ENCODE measurements around the gene PCYT2. TPM values are rescaled to one million over a fixed set of nuclear protein-coding genes. Genes with fewer than 3 reads are reported as not detected.

PCYT2 gene
- total and polyA plus RNA-seq, 4 donors, result 31.4 to 67.4 (median 49.6) TPM

DNA sequence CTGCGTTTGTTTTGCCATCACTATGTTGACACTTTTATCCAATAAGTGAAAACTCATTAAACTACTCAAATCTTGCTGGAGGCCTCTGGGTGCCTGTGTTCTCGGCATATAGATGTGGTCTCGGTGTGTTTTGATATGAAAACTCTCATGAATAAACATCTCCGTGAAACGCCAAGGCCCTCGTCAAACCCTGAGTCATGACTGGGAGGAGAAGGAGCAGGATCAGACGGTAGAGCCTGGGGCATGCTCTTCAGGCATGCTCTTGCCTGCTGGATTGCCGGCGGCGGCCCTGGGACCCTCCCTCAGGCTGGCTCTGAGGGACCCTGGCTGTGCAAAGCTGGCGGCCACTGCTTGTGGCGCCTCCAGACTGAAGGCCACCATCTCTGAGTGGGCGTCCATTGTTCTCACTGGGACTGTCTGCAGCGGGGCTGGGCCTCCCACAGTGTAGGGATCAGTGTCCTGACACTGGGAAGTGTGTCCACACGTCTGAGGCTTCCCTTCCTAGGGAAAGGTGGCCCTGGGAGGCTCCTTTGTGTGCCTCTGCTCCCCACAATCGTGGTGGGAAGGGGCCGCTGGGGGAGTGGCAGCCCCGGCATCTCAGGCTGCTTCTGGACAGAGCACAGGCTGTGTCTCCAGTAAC is 10.9 kb downstream of the PCYT2 start:
- WGBS (ENCODE audit: insufficient coverage), result 76% methylated on average over 16 of the region's 18 CpGs
- Histone ChIP-seq H3K27me3 (ENCODE audit: control insufficient read depth, insufficient read depth, low read length) (peaks cover 3% of the 10 kb centered on the region), H3K27ac (ENCODE audit: low read depth, low read length) (no peak overlapping the region), H3K4me3 (ENCODE audit: low read depth, low read length) (no peak overlapping the region), H3K4me1 (ENCODE audit: control insufficient read depth, insufficient read depth, low read length) (peaks cover 21% of the 10 kb centered on the region), H3K9me3 (ENCODE audit: control insufficient read depth, insufficient read depth, low read length) (no peaks in the 10 kb centered on the region), H3K36me3 (ENCODE audit: control insufficient read depth, insufficient read depth, low read length) (peaks cover 87% of the 10 kb centered on the region)
- no peak for DNase-seq (ENCODE audit: low read depth in 4 of 6, low spot score in 6 of 6)

DNA sequence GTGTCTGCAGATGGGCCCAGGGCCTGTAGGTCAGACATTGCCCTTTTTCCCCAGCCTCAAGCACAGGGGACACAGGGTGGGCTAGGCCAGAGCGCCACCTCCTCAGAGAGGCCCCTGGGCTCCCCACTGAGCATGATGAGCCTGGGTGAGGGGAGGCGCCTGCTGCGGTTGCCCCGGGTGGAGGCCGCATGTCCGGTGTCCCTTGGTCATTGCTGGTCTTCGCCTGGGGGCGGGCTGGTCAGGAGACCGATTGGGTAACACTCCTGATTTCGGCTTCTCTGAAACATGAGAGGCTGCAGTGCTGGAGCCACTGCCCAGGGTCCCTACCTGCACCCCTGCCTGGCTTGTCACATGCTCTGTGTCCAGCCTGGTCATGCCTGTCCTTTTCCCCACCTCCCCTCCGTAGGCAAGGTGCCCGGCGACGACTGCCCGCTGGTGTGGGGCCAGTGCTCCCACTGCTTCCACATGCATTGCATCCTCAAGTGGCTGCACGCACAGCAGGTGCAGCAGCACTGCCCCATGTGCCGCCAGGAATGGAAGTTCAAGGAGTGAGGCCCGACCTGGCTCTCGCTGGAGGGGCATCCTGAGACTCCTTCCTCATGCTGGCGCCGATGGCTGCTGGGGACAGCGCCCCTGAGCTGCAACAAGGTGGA is 11.6 kb downstream of the PCYT2 start:
- 90% methylated on average over 22 of the region's 22 CpGs for WGBS (ENCODE audit: insufficient coverage)
- Histone ChIP-seq H3K27ac (ENCODE audit: low read depth, low read length) (no peak overlapping the region), H3K36me3 (ENCODE audit: control insufficient read depth, insufficient read depth, low read length) (peaks cover 87% of the 10 kb centered on the region)

DNA sequence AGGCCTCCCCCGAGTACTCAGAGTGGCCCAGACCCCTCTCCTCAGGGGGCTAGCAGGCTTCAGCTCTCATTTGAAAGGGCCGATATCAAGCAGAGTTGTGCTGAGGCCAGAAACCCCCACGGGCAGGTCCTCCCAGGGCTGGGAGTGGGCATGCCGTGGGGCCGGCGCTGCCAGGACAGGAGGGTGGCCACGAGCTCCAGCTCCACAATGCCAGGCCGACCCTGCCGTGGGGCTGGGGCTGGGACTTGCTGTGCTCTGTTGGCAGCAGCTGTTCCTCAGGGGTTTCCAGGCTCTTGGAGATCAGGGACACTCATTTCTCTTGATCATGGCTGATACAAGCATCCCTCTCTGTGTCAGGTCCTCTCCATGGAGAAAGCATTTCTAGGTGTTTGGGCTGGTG is 12.3 kb downstream of the PCYT2 start:
- WGBS (ENCODE audit: insufficient coverage), result 90% methylated on average over 9 of the region's 9 CpGs
- Histone ChIP-seq H3K9me3 (ENCODE audit: control insufficient read depth, insufficient read depth, low read length) (no peaks in the 10 kb centered on the region), H3K36me3 (ENCODE audit: control insufficient read depth, insufficient read depth, low read length) (peaks cover 87% of the 10 kb centered on the region), H3K4me1 (ENCODE audit: control insufficient read depth, insufficient read depth, low read length) (peaks cover 21% of the 10 kb centered on the region), H3K27me3 (ENCODE audit: control insufficient read depth, insufficient read depth, low read length) (peaks cover 3% of the 10 kb centered on the region), H3K27ac (ENCODE audit: low read depth, low read length) (no peak overlapping the region), H3K4me3 (ENCODE audit: low read depth, low read length) (no peak overlapping the region)
- no peak for DNase-seq (ENCODE audit: low read depth in 4 of 6, low spot score in 6 of 6)

More for the DNA sequence above, 11.6 kb downstream of the PCYT2 start:
- no peak for DNase-seq (ENCODE audit: low read depth in 4 of 6, low spot score in 6 of 6)
- peaks cover 3% of the 10 kb centered on the region for H3K27me3 ChIP-seq (ENCODE audit: control insufficient read depth, insufficient read depth, low read length)
- H3K4me3 ChIP-seq (ENCODE audit: low read depth, low read length), result no peak overlapping the region
- peaks cover 21% of the 10 kb centered on the region for H3K4me1 ChIP-seq (ENCODE audit: control insufficient read depth, insufficient read depth, low read length)
- H3K9me3 ChIP-seq (ENCODE audit: control insufficient read depth, insufficient read depth, low read length), result no peaks in the 10 kb centered on the region

DNA sequence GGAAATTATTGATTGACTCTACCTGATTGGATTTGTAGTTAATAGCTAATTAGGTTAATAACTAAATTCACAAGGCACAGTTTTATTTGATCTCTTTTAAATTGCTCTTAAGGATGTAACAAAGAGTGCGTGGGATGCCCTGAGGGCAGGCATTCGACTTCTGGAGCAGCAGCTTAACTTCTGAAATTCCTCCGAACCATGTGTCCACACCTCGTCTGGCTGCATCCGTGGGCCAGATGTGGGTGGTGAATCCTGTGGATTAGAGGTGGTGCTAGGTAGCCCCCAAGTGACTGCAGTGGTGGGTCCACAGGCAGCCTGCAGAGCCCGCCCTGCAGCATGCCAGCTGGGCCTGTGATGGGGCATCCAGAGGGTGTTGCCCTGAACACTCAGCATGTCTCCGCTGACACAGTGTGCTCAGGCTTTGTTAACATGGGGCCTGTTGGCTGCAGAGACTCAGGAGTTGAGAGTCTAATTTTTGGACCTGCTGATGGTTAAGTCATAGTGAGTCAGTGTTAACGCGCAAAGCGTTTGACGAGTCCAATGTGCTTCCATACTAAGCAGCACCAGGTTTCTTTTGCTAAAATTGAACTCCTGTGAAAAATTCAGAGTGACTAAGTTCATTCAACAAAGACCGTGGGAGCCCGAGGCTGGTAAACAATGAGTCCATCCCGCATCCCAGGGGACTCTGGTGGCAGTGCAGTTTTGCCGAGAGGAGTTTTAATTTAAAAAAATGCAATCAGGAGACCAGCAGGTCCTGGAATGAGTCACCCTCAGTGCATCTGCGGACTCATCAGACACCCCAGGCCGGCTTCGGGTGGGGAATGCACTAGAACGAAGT is 13.0 kb downstream of the PCYT2 start:
- Histone ChIP-seq H3K4me1 (ENCODE audit: control insufficient read depth, insufficient read depth, low read length) (peaks cover 19% of the 10 kb centered on the region), H3K27ac (ENCODE audit: low read depth, low read length) (no peak overlapping the region), H3K4me3 (ENCODE audit: low read depth, low read length) (no peak overlapping the region), H3K27me3 (ENCODE audit: control insufficient read depth, insufficient read depth, low read length) (peaks cover 3% of the 10 kb centered on the region), H3K9me3 (ENCODE audit: control insufficient read depth, insufficient read depth, low read length) (no peaks in the 10 kb centered on the region), H3K36me3 (ENCODE audit: control insufficient read depth, insufficient read depth, low read length) (peaks cover 84% of the 10 kb centered on the region)
- DNase-seq (ENCODE audit: low read depth in 4 of 6, low spot score in 6 of 6), result no peak
- WGBS (ENCODE audit: insufficient coverage), result 93% methylated on average over 19 of the region's 19 CpGs

DNA sequence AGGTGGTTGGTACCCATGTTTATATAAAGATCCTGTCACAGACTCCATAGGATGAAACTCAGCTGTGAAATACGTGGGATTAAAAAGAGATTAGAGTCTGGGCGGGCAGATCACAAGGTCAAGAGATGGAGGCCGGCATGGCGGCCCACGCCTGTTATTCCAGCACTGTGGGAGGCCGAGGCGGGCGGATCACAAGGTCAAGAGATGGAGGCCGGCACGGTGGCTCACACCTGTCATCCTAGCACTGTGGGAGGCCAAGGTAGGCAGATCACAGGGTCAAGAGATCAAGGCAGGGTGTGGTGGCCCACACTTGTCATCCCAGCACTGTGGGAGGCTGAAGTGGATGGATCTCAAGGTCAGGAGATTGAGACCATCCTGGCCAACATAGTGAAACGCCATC is 15.8 kb downstream of the PCYT2 start:
- H3K4me3 ChIP-seq (ENCODE audit: low read depth, low read length), result no peak overlapping the region
- peaks cover 13% of the 10 kb centered on the region for H3K4me1 ChIP-seq (ENCODE audit: control insufficient read depth, insufficient read depth, low read length)
- no peak overlapping the region for H3K27ac ChIP-seq (ENCODE audit: low read depth, low read length)
- no peaks in the 10 kb centered on the region for H3K27me3 ChIP-seq (ENCODE audit: control insufficient read depth, insufficient read depth, low read length)
- no peak for DNase-seq (ENCODE audit: low read depth in 4 of 6, low spot score in 6 of 6)
- H3K36me3 ChIP-seq (ENCODE audit: control insufficient read depth, insufficient read depth, low read length), result peaks cover 69% of the 10 kb centered on the region
- H3K9me3 ChIP-seq (ENCODE audit: control insufficient read depth, insufficient read depth, low read length), result no peaks in the 10 kb centered on the region
- 99% methylated on average over 7 of the region's 11 CpGs for WGBS (ENCODE audit: insufficient coverage)

DNA sequence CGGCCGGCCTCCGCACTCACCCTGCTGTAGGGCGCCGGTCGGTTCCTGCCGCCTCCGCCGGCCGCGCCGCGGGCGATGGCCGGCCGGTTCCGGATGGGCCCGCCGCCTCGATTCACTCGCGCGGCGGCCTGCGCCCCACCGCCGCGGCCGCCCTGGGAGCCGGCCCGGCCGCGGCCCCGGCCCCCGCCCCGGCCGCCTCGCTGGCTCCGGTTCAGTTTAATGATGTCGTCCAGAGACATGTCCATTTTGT is 20.0 kb downstream of the PCYT2 start:
- under 1% methylated on average over 40 of the region's 40 CpGs for WGBS (ENCODE audit: insufficient coverage)
- peaks cover 70% of the 10 kb centered on the region for H3K36me3 ChIP-seq (ENCODE audit: control insufficient read depth, insufficient read depth, low read length)
- peaks cover 24% of the 10 kb centered on the region for H3K4me1 ChIP-seq (ENCODE audit: control insufficient read depth, insufficient read depth, low read length)
- H3K27me3 ChIP-seq (ENCODE audit: control insufficient read depth, insufficient read depth, low read length), result no peaks in the 10 kb centered on the region
- H3K9me3 ChIP-seq (ENCODE audit: control insufficient read depth, insufficient read depth, low read length), result no peaks in the 10 kb centered on the region
- H3K4me3 ChIP-seq (ENCODE audit: low read depth, low read length), result peak overlapping the region; percentile 51
- no peak overlapping the region for H3K27ac ChIP-seq (ENCODE audit: low read depth, low read length)
- no peak for DNase-seq (ENCODE audit: low read depth in 4 of 6, low spot score in 6 of 6)

DNA sequence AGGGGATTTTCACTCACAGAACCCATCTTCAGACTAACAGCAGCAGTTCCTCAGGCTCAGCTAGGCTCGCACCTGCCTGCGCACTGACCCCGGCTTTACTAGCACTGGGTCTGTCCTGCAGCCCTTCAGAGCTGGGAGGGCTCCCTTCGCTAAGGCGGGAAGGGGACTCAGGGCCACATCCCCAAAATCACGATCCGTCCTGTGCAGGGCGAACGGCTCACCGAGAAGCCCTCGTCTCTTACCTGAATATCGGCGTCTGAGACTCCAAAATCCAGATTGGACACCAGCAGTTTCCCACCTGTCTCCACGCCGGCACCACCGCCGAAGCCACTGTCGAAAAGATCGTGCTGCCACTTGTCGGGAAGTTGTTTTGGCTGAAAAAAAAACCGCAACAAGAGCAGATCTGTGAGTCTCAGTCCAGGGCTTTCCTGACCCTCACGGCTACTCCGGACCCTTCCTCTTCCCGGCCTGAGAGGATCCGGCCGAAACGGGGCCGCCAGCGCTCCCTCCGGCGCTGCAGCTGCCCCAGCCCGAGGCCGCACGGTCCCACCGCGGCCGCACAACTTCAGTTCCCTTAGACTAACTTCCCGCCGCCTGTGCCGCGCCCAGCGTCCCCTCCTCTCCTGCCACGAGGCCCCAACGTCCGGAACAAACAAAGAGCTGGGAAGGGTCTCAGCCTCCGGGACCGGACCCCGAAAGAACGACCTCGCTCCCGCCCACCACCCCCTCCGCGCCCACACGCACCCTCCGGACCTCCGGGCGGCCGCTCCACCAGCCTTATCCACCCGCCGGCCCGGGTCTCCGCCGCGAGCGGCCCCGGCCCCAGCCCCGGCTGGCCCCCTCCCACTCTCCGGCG is 20.5 kb downstream of the PCYT2 start:
- no peak for DNase-seq (ENCODE audit: low read depth in 4 of 6, low spot score in 6 of 6)
- Histone ChIP-seq H3K4me1 (ENCODE audit: control insufficient read depth, insufficient read depth, low read length) (peaks cover 24% of the 10 kb centered on the region), H3K27me3 (ENCODE audit: control insufficient read depth, insufficient read depth, low read length) (no peaks in the 10 kb centered on the region), H3K9me3 (ENCODE audit: control insufficient read depth, insufficient read depth, low read length) (no peaks in the 10 kb centered on the region), H3K4me3 (ENCODE audit: low read depth, low read length) (peak overlapping the region; percentile 51), H3K27ac (ENCODE audit: low read depth, low read length) (peak overlapping the region; percentile 3), H3K36me3 (ENCODE audit: control insufficient read depth, insufficient read depth, low read length) (peaks cover 71% of the 10 kb centered on the region)
- WGBS (ENCODE audit: insufficient coverage), result 10% methylated on average over 65 of the region's 69 CpGs

DNA sequence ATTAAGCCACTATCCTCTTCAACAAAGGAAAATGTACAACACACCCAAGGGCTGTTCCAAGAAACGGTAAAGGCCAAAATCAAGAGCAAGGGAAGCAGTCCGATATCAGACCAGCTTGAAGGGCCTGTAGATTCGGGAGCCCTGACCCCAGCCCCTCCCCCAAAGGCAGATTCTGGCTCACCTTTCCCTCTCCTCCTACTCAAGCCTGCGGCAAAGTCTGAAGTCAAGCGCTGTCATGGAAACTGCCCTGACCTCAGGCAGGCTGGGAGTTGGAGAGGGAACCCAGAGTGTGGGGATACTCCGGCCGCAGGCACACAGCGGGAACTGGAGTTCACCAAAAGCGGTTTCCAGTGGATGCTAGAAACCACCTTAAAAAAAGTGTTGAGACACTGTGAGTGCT is 21.6 kb downstream of the PCYT2 start:
- Histone ChIP-seq H3K4me1 (ENCODE audit: control insufficient read depth, insufficient read depth, low read length) (peaks cover 24% of the 10 kb centered on the region), H3K27me3 (ENCODE audit: control insufficient read depth, insufficient read depth, low read length) (no peaks in the 10 kb centered on the region), H3K27ac (ENCODE audit: low read depth, low read length) (no peak overlapping the region), H3K4me3 (ENCODE audit: low read depth, low read length) (no peak overlapping the region), H3K9me3 (ENCODE audit: control insufficient read depth, insufficient read depth, low read length) (no peaks in the 10 kb centered on the region), H3K36me3 (ENCODE audit: control insufficient read depth, insufficient read depth, low read length) (peaks cover 71% of the 10 kb centered on the region)
- 86% methylated on average over 7 of the region's 9 CpGs for WGBS (ENCODE audit: insufficient coverage)
- DNase-seq (ENCODE audit: low read depth in 4 of 6, low spot score in 6 of 6), result no peak

DNA sequence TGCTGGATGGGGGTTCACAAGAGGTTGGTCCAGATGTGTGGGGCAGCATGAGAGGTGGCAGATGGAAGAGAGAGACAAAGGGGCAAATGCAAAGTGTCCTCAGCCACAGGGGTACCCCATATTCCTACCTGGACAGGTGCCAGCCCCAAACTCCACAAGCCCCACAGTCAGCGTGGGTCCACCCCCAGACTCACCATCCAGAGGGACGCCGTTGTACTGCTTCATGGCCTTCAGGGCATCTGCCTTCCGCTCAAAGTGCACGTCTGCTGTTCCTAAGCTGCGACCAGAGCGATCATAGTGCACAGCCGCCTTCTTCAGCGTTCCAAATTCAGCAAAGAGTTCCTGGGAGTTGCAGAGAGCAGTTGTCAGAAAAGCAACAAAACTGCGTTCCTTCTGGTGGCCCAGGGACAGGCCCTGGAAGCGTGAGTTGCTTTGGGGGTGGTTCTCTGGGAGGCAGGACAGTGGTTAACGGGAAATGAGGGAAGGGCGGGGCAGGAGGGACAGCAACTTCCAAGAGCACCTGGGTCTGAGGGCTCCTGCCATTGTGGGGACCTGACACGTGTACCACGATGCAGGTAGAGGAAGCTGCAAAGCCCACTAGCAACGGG is 22.1 kb downstream of the PCYT2 start:
- H3K27me3 ChIP-seq (ENCODE audit: control insufficient read depth, insufficient read depth, low read length), result no peaks in the 10 kb centered on the region
- H3K4me3 ChIP-seq (ENCODE audit: low read depth, low read length), result no peak overlapping the region
- no peak for DNase-seq (ENCODE audit: low read depth in 4 of 6, low spot score in 6 of 6)
- whole genome bisulfite sequencing (ENCODE audit: insufficient coverage), result 97% methylated on average over 16 of the region's 16 CpGs
- H3K4me1 ChIP-seq (ENCODE audit: control insufficient read depth, insufficient read depth, low read length), result peaks cover 24% of the 10 kb centered on the region
- H3K36me3 ChIP-seq (ENCODE audit: control insufficient read depth, insufficient read depth, low read length), result peaks cover 71% of the 10 kb centered on the region
- H3K9me3 ChIP-seq (ENCODE audit: control insufficient read depth, insufficient read depth, low read length), result no peaks in the 10 kb centered on the region
- H3K27ac ChIP-seq (ENCODE audit: low read depth, low read length), result no peak overlapping the region

All from spinal cord (tissue), 10 donors.